Panc1 (cell line): ENCODE results near the gene ANKRD55. TPM values are rescaled to one million over a fixed set of nuclear protein-coding genes. Genes with fewer than 3 reads are reported as not detected.

Source experiments
- ATAC-seq: fragments of 200-7000 bp; cut with Tn5 transposase; 2 replicates; pipeline ENCODE4 v1.9.1; 2020; ENCODE audit warnings: mild to moderate bottlenecking, moderate library complexity
- BruUV-seq: library from RNA; stranded (reverse); fragments of 400-500 nt; replicated peaks from 2 replicates; lab custom pipeline; 2021; lab: Mats Ljungman, UMichigan
- CTCF ChIA-PET: fragments of 300-600 bp; sonication (Branson Sonifier 250); formaldehyde crosslinking; loops from one replicate; lab custom pipeline; 2022; ENCODE audit warnings: antibody characterized with exemption; lab: Charles Lee
- POLR2A ChIA-PET: fragments of 300-600 bp; sonication (Branson Sonifier 250); formaldehyde crosslinking; loops from one replicate; lab custom pipeline; 2022; ENCODE audit warnings: antibody characterized with exemption; lab: Charles Lee
- DNase-seq: peaks from one replicate; pipeline ENCODE4 v3.0.0-alpha.2; 2010; ENCODE audit warnings: low read depth, low spot score
- H3K27ac ChIP-seq: 2 replicates; pipeline ENCODE4 v1.5.1; 2011; ENCODE audit warnings: mild to moderate bottlenecking, low read length, inconsistent platforms
- H3K27me3 ChIP-seq: fragments of 200-500 bp; sonication (Bioruptor generic); 2 replicates; pipeline ENCODE4 v1.6.0; 2014; ENCODE audit warnings: low read length, inconsistent platforms; ENCODE audit not compliant: control insufficient read depth, insufficient read depth
- H3K36me3 ChIP-seq: fragments of 200-500 bp; sonication (Bioruptor generic); 2 replicates; pipeline ENCODE4 v1.5.1; 2014; ENCODE audit warnings: inconsistent platforms, mild to moderate bottlenecking, low read length, moderate library complexity; ENCODE audit not compliant: control insufficient read depth, insufficient read depth
- H3K4me1 ChIP-seq: 2 replicates; pipeline ENCODE4 v1.5.1; 2011; ENCODE audit warnings: inconsistent platforms, mild to moderate bottlenecking, low read length, moderate library complexity; ENCODE audit not compliant: control insufficient read depth, insufficient read depth
- H3K4me3 ChIP-seq, 2 experiments: 2 replicates each; pipeline ENCODE4 v1.5.1; 2011 to 2012; ENCODE audit warnings: low read depth in 2 of 2, low read length in 2 of 2, mild to moderate bottlenecking in 2 of 2, inconsistent platforms in 1 of 2, moderate library complexity in 1 of 2
- H3K9me3 ChIP-seq: fragments of 200-500 bp; sonication (Bioruptor generic); 2 replicates; pipeline ENCODE4 v1.5.1; 2014; ENCODE audit warnings: low read depth, mild to moderate bottlenecking, inconsistent platforms, low read length, moderate library complexity; ENCODE audit not compliant: control insufficient read depth, insufficient read depth
- POLR2AphosphoS5 ChIP-seq: IDR thresholded peaks from 2 replicates; pipeline ENCODE4 v1.6.1; 2012; ENCODE audit warnings: mild to moderate bottlenecking, low read depth, low read length, moderate library complexity
- SIN3A ChIP-seq: IDR thresholded peaks from 2 replicates; pipeline ENCODE4 v1.6.1; 2012; ENCODE audit warnings: low read depth, mild to moderate bottlenecking, low read length, moderate library complexity, borderline replicate concordance; ENCODE audit not compliant: insufficient read depth
- TCF7L2 ChIP-seq: IDR thresholded peaks from 2 replicates; pipeline ENCODE4 v1.6.1; 2011; ENCODE audit warnings: mild to moderate bottlenecking, low read depth, low read length, inconsistent platforms
- in situ Hi-C: cut with HindIII; loops from 2 replicates; pipeline ENCODE4 v1.10.0; 2016; ENCODE audit warnings: low sequenced_read_pairs, low pct_unique_long_range_greater_than_20kb
- intact Hi-C: fragments of 100-400 bp; cut with micrococcal nuclease; formaldehyde crosslinking; loops from one replicate; pipeline ENCODE4 v1.10.0; 2022; ENCODE audit not compliant: unreplicated experiment
- total RNA-seq: library from RNA; stranded (reverse); gene quantifications from one replicate; pipeline ENCODE4 v1.2.1, GENCODE V29; 2021; ENCODE audit not compliant: unreplicated experiment
- TF ChIP-seq, protein P1 (sequence below), 2 experiments: IDR thresholded peaks; 2 replicates each; pipeline ENCODE4 v1.6.1; 2011 to 2012; ENCODE audit warnings: low read depth in 2 of 2, control low read depth in 1 of 2, low read length in 1 of 2, mild to moderate bottlenecking in 1 of 2, moderate library complexity in 1 of 2; ENCODE audit not compliant: insufficient read depth in 1 of 2
- TF ChIP-seq, protein P2 (sequence below): fragments of 450-650 bp; IDR thresholded peaks from 2 replicates; pipeline ENCODE4 v1.5.1; 2017; ENCODE audit warnings: mild to moderate bottlenecking

Gene ANKRD55
- total RNA-seq, 1 experiment from 2014 or later = not detected

DNA sequence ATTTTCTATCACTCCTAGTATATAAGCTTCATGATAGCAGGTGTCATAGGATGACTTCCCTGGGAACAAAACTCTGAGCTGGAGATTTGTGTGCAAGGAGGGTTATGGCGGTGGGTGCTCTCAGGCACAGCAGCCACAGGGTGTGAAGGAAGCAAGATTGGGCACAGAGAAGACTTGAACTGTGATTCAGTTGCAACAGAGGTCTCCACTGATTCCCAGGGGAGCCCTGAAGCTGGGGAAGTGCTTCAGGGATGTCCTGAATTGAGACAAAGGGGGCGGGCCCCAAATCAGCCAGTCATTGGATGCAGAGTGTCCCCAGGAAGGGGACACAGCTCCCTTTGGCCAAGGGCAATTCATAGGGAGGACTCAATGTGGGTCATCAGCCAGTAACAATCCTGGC lies 44.4 kb upstream of the ANKRD55 start:
- Histone ChIP-seq H3K27me3 (no peaks in the 10 kb centered on the region), H3K4me3 (no peak overlapping the region), H3K9me3 (no peaks in the 10 kb centered on the region), H3K36me3 (no peaks in the 10 kb centered on the region), H3K27ac (no peak overlapping the region), H3K4me1 (no peaks in the 10 kb centered on the region)
- ATAC-seq = no peak
- ChIA-PET POLR2A (no interaction called here), CTCF (no interaction called here)
- no TSS peak for BruUV-seq
- DNase-seq = no peak
- in situ Hi-C loops (no loop called here), intact Hi-C loops (loop anchor here (10.0 kb wide), 1 partner anchor 187 kb away; no protein-coding TSS in a partner anchor)
- TF ChIP-seq, protein P1, sequence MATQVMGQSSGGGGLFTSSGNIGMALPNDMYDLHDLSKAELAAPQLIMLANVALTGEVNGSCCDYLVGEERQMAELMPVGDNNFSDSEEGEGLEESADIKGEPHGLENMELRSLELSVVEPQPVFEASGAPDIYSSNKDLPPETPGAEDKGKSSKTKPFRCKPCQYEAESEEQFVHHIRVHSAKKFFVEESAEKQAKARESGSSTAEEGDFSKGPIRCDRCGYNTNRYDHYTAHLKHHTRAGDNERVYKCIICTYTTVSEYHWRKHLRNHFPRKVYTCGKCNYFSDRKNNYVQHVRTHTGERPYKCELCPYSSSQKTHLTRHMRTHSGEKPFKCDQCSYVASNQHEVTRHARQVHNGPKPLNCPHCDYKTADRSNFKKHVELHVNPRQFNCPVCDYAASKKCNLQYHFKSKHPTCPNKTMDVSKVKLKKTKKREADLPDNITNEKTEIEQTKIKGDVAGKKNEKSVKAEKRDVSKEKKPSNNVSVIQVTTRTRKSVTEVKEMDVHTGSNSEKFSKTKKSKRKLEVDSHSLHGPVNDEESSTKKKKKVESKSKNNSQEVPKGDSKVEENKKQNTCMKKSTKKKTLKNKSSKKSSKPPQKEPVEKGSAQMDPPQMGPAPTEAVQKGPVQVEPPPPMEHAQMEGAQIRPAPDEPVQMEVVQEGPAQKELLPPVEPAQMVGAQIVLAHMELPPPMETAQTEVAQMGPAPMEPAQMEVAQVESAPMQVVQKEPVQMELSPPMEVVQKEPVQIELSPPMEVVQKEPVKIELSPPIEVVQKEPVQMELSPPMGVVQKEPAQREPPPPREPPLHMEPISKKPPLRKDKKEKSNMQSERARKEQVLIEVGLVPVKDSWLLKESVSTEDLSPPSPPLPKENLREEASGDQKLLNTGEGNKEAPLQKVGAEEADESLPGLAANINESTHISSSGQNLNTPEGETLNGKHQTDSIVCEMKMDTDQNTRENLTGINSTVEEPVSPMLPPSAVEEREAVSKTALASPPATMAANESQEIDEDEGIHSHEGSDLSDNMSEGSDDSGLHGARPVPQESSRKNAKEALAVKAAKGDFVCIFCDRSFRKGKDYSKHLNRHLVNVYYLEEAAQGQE (IDR thresholded peaks at IDR 0.05; ENCODE audit: insufficient read depth in 1 of 2, low read depth in 2 of 2, low read length in 1 of 2) = no peak
- TF ChIP-seq, protein P2, sequence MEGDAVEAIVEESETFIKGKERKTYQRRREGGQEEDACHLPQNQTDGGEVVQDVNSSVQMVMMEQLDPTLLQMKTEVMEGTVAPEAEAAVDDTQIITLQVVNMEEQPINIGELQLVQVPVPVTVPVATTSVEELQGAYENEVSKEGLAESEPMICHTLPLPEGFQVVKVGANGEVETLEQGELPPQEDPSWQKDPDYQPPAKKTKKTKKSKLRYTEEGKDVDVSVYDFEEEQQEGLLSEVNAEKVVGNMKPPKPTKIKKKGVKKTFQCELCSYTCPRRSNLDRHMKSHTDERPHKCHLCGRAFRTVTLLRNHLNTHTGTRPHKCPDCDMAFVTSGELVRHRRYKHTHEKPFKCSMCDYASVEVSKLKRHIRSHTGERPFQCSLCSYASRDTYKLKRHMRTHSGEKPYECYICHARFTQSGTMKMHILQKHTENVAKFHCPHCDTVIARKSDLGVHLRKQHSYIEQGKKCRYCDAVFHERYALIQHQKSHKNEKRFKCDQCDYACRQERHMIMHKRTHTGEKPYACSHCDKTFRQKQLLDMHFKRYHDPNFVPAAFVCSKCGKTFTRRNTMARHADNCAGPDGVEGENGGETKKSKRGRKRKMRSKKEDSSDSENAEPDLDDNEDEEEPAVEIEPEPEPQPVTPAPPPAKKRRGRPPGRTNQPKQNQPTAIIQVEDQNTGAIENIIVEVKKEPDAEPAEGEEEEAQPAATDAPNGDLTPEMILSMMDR = no peak
- no peak for TF ChIP-seq SIN3A
- no peak for TF ChIP-seq TCF7L2
- TF ChIP-seq POLR2AphosphoS5 = no peak

DNA sequence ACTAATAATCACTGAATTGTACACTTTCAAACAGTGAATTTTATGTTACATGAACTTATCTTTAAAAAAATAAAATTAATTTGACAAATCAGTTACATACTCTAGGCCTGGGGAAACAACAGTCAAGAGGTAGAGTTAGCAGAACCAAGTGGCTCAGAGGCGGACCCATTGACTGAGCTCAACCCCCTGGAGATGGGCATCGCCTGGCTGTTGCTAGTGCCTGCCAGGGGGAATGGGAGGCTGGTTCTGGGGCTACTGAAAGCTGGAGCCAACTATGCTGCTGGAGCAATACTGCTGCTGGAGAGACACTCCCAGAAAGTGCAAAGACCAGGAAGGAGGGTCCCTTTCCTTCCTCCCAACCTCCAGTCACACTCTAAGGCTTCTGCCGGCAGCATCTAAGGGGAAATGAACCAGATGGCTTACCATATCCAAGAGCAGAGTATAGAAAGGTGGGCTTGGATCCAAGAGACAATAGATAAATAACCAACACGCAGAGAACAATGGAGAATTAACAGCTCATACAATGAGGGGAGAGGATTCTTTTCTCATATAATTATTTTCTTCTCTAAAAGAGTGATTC lies 40.3 kb upstream of the ANKRD55 start:
- ChIA-PET CTCF (interaction anchor here (1.1 kb wide), 1 partner anchor 565 kb away, joined by 4 read pairs; no protein-coding TSS in a partner anchor), POLR2A (no interaction called here)
- Histone ChIP-seq H3K4me1 (peaks cover 5% of the 10 kb centered on the region; the same call in 1 of the 2 replicates), H3K36me3 (no peaks in the 10 kb centered on the region), H3K4me3 (no peak overlapping the region), H3K27ac (no peak overlapping the region), H3K9me3 (no peaks in the 10 kb centered on the region), H3K27me3 (no peaks in the 10 kb centered on the region)
- no peak for ATAC-seq
- no peak for TF ChIP-seq TCF7L2
- no peak for DNase-seq
- no TSS peak for BruUV-seq
- in situ Hi-C loops = no loop called here
- intact Hi-C loops = loop anchor here (10.0 kb wide), 1 partner anchor 191 kb away; no protein-coding TSS in a partner anchor

DNA sequence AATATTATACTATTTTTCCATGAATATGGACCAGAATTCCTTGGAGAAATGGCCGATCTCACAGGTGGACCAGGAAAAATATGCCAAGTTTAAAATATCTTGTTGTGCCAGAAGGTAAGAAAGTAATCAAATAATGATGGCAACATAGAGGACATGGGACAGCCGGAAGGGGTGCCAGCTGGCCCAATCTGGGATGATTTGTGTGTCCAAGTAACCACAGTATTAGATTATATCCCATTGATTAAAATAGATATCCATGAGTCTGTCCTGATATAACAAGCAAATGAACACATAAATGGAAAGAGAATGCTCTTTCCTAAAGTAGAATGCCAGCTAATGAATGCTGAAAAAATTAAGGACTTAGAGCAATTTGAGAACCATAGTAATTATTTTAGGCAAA lies 39.6 kb upstream of the ANKRD55 start:
- no TSS peak for BruUV-seq
- TF ChIP-seq POLR2AphosphoS5 = no peak
- no peak for TF ChIP-seq TCF7L2
- TF ChIP-seq, protein P2 = no peak
- TF ChIP-seq, protein P1 (IDR thresholded peaks at IDR 0.05; ENCODE audit: insufficient read depth in 1 of 2, low read depth in 2 of 2, low read length in 1 of 2) = no peak
- TF ChIP-seq SIN3A = no peak
- Histone ChIP-seq H3K4me3 (no peak overlapping the region), H3K36me3 (no peaks in the 10 kb centered on the region), H3K27me3 (no peaks in the 10 kb centered on the region), H3K4me1 (peaks cover 5% of the 10 kb centered on the region; the same call in 1 of the 2 replicates), H3K27ac (no peak overlapping the region), H3K9me3 (no peaks in the 10 kb centered on the region)
- DNase-seq (no peak), ATAC-seq (no peak)
- ChIA-PET POLR2A (no interaction called here), CTCF (no interaction called here)
- in situ Hi-C loops = no loop called here
- intact Hi-C loops = loop anchor here (10.0 kb wide), 1 partner anchor 192 kb away; no protein-coding TSS in a partner anchor
